Skeletal muscle tissue (tissue), 4 donors: ENCODE data around the gene RFX4. TPM values are rescaled to one million over a fixed set of nuclear protein-coding genes. Genes with fewer than 3 reads are reported as not detected.
"Not testable (repeated sequence)": the region's sequence is repeated elsewhere in the genome, so short reads cannot be mapped to it uniquely, and the experiment has no call there.

Source experiments
- H3K27ac ChIP-seq: one replicate; pipeline ENCODE4 v1.7.0; 2013; ENCODE audit warnings: mild to moderate bottlenecking, low read depth, low read length, inconsistent platforms
- H3K27me3 ChIP-seq, 3 donors: one replicate each; pipeline ENCODE4 v1.7.0; 2013; ENCODE audit warnings: low read length in 3 of 3; ENCODE audit not compliant: control insufficient read depth in 3 of 3, insufficient read depth in 3 of 3
- H3K36me3 ChIP-seq, 3 donors: one replicate each; pipeline ENCODE4 v1.7.0; 2013; ENCODE audit warnings: low read length in 3 of 3; ENCODE audit not compliant: control insufficient read depth in 3 of 3, insufficient read depth in 3 of 3
- H3K4me1 ChIP-seq, 3 donors: one replicate each; pipeline ENCODE4 v1.7.0; 2013; ENCODE audit warnings: low read length in 3 of 3, mild to moderate bottlenecking in 3 of 3; ENCODE audit not compliant: control insufficient read depth in 3 of 3, insufficient read depth in 3 of 3
- H3K4me3 ChIP-seq, 3 donors: one replicate each; pipeline ENCODE4 v1.7.0; 2013; ENCODE audit warnings: low read length in 3 of 3
- H3K9ac ChIP-seq, 3 donors: one replicate each; pipeline ENCODE4 v1.7.0; 2013; ENCODE audit warnings: low read length in 3 of 3, mild to moderate bottlenecking in 3 of 3, moderate library complexity in 2 of 3, low read depth in 1 of 3
- H3K9me3 ChIP-seq, 3 donors: one replicate each; pipeline ENCODE4 v1.7.0; 2013; ENCODE audit warnings: low read length in 3 of 3; ENCODE audit not compliant: control insufficient read depth in 3 of 3
- total RNA-seq: library from RNA; depleted of rRNA; stranded (reverse); fragments of >200 nt; gene quantifications from one replicate; pipeline ENCODE4 v1.2.3, GENCODE V29; 2014
- donor health status: Osteomylitis.

Gene RFX4
- total RNA-seq, 1 donor from 2014 or later = not detected

DNA sequence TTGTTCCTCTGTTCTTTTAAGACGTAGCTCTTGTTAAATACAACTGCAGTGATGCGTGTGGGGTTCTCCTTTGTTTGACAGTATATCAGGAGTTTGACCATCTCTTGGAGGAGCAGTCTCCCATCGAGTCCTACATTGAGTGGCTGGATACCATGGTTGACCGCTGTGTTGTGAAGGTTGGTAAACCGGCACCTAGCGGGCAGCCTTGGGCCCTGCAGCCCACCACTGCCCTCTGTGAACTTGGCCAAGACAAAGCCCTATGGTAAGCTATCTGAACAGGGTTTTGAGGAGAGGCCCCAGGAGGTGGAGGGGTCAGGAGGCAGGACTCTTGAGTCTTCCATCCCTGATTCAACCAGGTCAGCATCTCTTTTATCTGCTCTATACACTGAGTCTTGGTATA, 137.1 kb downstream of the RFX4 start:
- Histone ChIP-seq H3K4me1 (no peaks in the 10 kb centered on the region), H3K27me3 (peaks cover 0 to 3% (median 0%) of the 10 kb centered on the region in 3 donors), H3K27ac (no peak overlapping the region), H3K4me3 (no peak overlapping the region), H3K36me3 (no peaks in the 10 kb centered on the region), H3K9me3 (no peaks in the 10 kb centered on the region), H3K9ac (no peak overlapping the region)

DNA sequence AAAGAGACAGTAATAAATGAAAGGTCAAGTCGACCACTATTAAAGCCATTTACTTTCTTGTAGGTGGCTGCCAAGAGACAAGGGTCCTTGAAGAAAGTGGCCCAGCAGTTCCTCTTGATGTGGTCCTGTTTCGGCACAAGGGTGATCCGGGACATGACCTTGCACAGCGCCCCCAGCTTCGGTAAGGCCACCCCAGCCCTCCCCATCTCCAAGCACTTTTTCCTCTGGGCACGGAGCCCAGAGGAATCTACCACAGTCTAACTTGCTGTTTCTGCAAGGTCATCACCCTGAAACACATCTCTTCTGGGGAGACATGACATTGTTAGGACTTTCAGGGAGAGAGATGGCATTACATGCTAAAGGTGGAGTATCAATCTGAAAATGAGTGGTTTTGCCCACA, 137.9 kb downstream of the RFX4 start:
- no peak overlapping the region for H3K9ac ChIP-seq
- peaks cover 0 to 3% (median 0%) of the 10 kb centered on the region in 3 donors for H3K27me3 ChIP-seq
- no peaks in the 10 kb centered on the region for H3K9me3 ChIP-seq
- no peaks in the 10 kb centered on the region for H3K4me1 ChIP-seq
- H3K4me3 ChIP-seq = no peak overlapping the region
- no peak overlapping the region for H3K27ac ChIP-seq
- H3K36me3 ChIP-seq = no peaks in the 10 kb centered on the region

DNA sequence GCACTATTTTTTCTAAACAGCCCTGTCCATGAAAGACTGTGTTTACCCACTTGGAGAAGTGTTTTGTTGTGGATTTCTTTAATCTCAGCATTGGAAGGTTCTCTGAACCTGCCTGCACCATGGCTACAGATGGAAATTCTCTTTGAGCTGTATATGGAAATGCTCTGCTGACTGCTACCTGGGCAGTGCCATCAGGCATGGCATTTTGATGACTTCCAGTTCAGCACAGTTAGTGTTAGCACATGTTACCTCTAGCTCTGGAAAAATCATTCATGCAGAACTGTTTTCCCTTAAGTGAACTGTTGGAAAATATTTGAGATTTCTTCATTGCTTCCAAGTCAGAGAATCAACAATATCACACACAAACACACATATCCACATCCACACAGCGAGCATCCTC, 139.1 kb downstream of the RFX4 start:
- Histone ChIP-seq H3K36me3 (no peaks in the 10 kb centered on the region), H3K4me3 (no peak overlapping the region), H3K9ac (no peak overlapping the region), H3K27ac (no peak overlapping the region), H3K9me3 (no peaks in the 10 kb centered on the region), H3K4me1 (no peaks in the 10 kb centered on the region), H3K27me3 (peaks cover 0 to 3% (median 0%) of the 10 kb centered on the region in 3 donors)

DNA sequence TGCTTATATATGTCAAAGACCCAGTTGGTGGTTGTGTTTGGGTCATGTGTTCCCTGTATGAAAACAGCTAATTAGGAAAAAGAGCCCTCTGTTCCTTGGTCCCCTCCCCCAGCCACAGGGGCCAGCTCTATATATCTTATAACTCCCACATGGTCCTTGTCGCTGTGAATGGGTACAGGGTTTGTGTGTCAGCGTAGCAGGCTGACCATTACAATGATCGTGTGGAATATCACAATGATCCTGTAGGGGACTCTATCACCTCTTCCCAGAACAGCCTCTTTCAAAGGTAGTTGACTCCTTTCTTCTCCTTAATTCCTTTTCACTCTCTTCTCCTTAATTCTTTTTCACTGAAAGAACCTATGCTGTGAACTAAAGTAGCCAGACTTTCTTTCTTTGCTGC, 140.0 kb downstream of the RFX4 start:
- no peak overlapping the region for H3K27ac ChIP-seq
- H3K27me3 ChIP-seq = peaks cover 0 to 3% (median 0%) of the 10 kb centered on the region in 3 donors
- H3K4me1 ChIP-seq = no peaks in the 10 kb centered on the region
- H3K9me3 ChIP-seq = no peaks in the 10 kb centered on the region
- H3K4me3 ChIP-seq = no peak overlapping the region
- no peak overlapping the region for H3K9ac ChIP-seq
- H3K36me3 ChIP-seq = no peaks in the 10 kb centered on the region

DNA sequence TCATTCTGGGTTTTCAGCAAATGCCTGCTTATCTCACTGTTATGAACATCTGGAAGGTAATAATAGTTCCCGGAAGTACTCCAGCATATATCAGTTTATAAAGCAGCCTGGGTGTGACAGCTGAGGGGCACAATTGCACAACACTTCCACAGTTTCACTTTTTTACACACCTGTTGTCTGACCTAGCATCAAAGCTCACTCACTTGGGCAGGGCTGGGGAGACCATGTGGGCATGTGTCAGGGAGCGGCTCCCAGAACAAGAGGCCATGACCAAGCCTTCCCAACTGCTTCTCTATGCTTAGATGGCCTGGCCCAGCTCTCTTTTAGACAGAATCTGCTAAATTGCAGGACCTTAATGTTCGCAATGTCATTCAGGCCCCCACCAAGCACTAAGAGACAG, 140.6 kb downstream of the RFX4 start:
- no peak overlapping the region for H3K9ac ChIP-seq
- peaks cover 0 to 3% (median 0%) of the 10 kb centered on the region in 3 donors for H3K27me3 ChIP-seq
- no peaks in the 10 kb centered on the region for H3K9me3 ChIP-seq
- H3K36me3 ChIP-seq = no peaks in the 10 kb centered on the region
- no peak overlapping the region for H3K27ac ChIP-seq
- H3K4me3 ChIP-seq = no peak overlapping the region
- no peaks in the 10 kb centered on the region for H3K4me1 ChIP-seq

DNA sequence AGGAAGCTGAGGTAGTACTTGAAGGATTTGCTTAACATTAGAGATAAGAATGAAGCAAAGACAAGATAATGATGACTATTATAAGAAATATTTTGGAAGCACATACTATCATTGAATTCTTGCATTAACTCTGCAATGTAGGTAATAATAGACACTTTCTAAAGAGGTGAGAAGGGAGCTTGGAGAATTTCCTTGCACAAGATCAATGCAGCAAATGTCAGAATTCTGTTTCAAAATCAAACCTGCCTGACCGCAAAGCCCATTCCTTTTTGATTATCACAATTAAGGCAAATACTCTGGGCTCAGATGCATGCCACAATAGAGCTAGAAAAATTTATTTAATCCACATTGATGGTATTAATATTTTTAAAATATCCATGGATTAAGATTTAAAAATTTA, 141.3 kb downstream of the RFX4 start:
- H3K9ac ChIP-seq = no peak overlapping the region
- H3K4me3 ChIP-seq = no peak overlapping the region
- H3K36me3 ChIP-seq = no peaks in the 10 kb centered on the region
- H3K4me1 ChIP-seq = no peaks in the 10 kb centered on the region
- no peak overlapping the region for H3K27ac ChIP-seq
- H3K27me3 ChIP-seq = peaks cover 0 to 3% (median 0%) of the 10 kb centered on the region in 3 donors
- H3K9me3 ChIP-seq = no peaks in the 10 kb centered on the region

DNA sequence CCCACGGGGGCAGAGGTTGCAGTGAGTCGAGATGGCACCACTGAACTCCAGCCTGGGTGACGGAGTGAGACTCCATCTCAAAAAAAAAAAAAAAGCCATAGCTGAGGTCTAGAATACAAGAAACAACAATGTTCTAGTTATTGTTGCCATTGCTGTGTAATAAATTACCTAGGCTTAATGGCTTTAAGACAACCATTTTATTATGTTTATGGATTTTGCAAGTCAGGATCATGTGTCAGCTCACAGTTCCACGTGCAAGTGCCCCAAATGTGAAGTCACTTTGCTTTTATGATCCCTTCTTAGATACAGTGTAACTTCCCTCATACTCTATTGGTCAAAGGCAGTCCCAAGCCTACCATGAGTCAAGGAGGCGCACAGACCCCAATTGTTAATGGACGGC, 142.1 kb downstream of the RFX4 start:
- H3K9ac ChIP-seq = no peak overlapping the region
- no peaks in the 10 kb centered on the region for H3K36me3 ChIP-seq
- H3K9me3 ChIP-seq = no peaks in the 10 kb centered on the region
- H3K27me3 ChIP-seq = peaks cover 0 to 3% (median 0%) of the 10 kb centered on the region in 3 donors
- no peak overlapping the region for H3K4me3 ChIP-seq
- H3K4me1 ChIP-seq = no peaks in the 10 kb centered on the region
- no peak overlapping the region for H3K27ac ChIP-seq

DNA sequence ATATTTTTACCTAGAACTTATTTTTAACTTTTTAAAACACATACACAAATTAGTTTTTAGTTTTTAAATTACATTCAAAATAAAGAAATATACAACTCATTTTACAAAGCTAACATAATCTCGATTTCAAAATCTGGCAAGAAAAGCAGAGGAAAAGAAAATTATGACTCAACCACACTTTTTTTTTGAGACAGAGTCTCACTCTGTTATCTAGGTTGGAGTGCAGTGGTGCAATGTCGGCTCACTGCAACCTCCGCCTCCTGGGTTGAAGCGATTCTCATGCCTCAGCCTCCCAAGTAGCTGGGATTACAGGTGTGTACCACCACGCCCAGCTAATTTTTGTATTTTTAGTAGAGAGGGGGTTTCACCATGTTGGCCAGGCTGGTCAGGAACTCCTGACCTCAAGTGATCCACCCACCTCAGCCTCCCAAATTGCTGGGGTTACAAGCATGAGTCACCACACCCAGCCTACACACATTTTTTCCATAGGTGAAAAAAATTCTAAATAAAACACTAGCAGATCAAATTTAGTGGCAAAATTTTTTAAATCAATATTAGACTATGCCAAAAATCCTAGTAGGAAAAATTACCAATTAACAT, 143.9 kb downstream of the RFX4 start:
- H3K27me3 ChIP-seq, H3K27ac ChIP-seq, H3K9ac ChIP-seq, H3K4me1 ChIP-seq, H3K9me3 ChIP-seq, H3K36me3 ChIP-seq, H3K4me3 ChIP-seq: not testable (repeated sequence)

DNA sequence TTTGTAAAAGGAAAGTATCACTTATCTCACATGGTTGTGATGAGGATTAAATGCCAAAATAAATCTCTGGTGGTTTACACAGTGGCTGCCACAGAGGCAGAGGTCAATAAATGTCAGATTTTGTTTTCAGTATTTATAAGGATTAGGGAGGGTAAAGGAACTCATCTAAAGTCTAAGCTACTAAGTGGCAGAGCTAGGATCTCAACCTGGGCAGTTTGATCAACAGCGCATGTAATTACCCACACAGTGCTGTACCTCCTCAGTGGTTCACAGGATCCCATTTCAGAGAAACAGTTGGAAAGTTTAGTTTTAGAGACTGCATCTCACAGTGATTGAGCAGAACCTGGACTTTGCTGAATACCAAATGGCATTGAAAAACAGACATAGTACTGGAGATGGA, 146.8 kb downstream of the RFX4 start:
- Histone ChIP-seq H3K27me3 (no peaks in the 10 kb centered on the region), H3K9ac (no peak overlapping the region), H3K27ac (no peak overlapping the region), H3K36me3 (no peaks in the 10 kb centered on the region), H3K9me3 (no peaks in the 10 kb centered on the region), H3K4me1 (no peaks in the 10 kb centered on the region), H3K4me3 (no peak overlapping the region)

DNA sequence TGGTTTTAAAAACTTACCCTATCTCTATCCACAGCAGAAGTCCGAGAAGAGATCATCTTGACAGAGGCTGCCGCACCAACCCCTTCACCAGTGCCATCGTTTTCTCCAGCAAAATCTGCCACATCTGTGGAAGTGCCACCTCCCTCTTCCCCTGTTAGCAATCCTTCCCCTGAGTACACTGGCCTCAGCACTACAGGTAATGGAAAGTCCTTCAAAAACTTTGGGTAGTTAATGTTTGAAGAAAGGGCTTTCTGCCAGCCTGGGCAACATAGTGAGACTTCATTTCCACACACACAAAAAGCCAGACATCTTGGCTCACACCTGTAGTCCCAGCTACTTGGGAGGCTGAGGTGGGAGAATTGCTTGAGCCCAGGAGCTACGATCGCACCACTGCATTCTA, 150.1 kb downstream of the RFX4 start:
- H3K36me3 ChIP-seq = no peaks in the 10 kb centered on the region
- no peaks in the 10 kb centered on the region for H3K9me3 ChIP-seq
- no peak overlapping the region for H3K27ac ChIP-seq
- H3K27me3 ChIP-seq = no peaks in the 10 kb centered on the region
- no peak overlapping the region for H3K4me3 ChIP-seq
- H3K9ac ChIP-seq = no peak overlapping the region
- peaks cover 0 to 9% (median 0%) of the 10 kb centered on the region in 3 donors for H3K4me1 ChIP-seq
